A549 (cell line): ENCODE measurements around the gene CUL1.

ENCODE experiments used
- CEBPB ChIP-seq, 2 experiments: fragments of >200 bp in 1 of 2; sonication (Bioruptor Twin) in 1 of 2; formaldehyde crosslinking in 1 of 2; IDR thresholded peaks; 2 replicates each; pipeline ENCODE4 v1.6.1; 2012 to 2016
- POLR2A ChIP-seq: IDR thresholded peaks from 2 replicates; pipeline ENCODE4 v1.6.1; 2012; ENCODE audit warnings: mild to moderate bottlenecking, low read length
- POLR2AphosphoS2 ChIP-seq: conservative IDR thresholded peaks from 2 replicates; pipeline ENCODE4 v1.6.1; 2012; ENCODE audit warnings: low read length, improper control_type of control experiment, inconsistent platforms
- RFX5 ChIP-seq: fragments of 450-650 bp; IDR thresholded peaks from 2 replicates; pipeline ENCODE4 v1.7.1; 2014; ENCODE audit warnings: antibody characterized with exemption, mild to moderate bottlenecking, moderate library complexity
- SMC3 ChIP-seq: fragments of >200 bp; sonication (Bioruptor Twin); formaldehyde crosslinking; IDR thresholded peaks from 3 replicates; pipeline ENCODE4 v1.6.1; 2018; ENCODE audit warnings: inconsistent platforms
- TF ChIP-seq, protein P1 (sequence below): fragments of >200 bp; sonication (Bioruptor Twin); formaldehyde crosslinking; IDR thresholded peaks from 3 replicates; pipeline ENCODE4 v1.5.1; 2016
- TF ChIP-seq, protein P2 (sequence below): fragments of 200-600 bp; sonication (generic); IDR thresholded peaks from 2 replicates; pipeline ENCODE4 v1.6.1; 2016; ENCODE audit warnings: antibody characterized with exemption, mild to moderate bottlenecking, moderate library complexity
- TF ChIP-seq, protein P3 (sequence below): IDR thresholded peaks from 2 replicates; pipeline ENCODE4 v1.6.1; 2012

GRCh38 chr7:148815612-148816011, 116.9 kb downstream of the CUL1 start:
- TF ChIP-seq POLR2A (no peak), POLR2AphosphoS2 (no peak), CEBPB (IDR thresholded peaks at IDR 0.05) (no peak), RFX5 (no peak), SMC3 (no peak)
- TF ChIP-seq, protein P1, sequence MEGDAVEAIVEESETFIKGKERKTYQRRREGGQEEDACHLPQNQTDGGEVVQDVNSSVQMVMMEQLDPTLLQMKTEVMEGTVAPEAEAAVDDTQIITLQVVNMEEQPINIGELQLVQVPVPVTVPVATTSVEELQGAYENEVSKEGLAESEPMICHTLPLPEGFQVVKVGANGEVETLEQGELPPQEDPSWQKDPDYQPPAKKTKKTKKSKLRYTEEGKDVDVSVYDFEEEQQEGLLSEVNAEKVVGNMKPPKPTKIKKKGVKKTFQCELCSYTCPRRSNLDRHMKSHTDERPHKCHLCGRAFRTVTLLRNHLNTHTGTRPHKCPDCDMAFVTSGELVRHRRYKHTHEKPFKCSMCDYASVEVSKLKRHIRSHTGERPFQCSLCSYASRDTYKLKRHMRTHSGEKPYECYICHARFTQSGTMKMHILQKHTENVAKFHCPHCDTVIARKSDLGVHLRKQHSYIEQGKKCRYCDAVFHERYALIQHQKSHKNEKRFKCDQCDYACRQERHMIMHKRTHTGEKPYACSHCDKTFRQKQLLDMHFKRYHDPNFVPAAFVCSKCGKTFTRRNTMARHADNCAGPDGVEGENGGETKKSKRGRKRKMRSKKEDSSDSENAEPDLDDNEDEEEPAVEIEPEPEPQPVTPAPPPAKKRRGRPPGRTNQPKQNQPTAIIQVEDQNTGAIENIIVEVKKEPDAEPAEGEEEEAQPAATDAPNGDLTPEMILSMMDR: no peak
- TF ChIP-seq, protein P2, sequence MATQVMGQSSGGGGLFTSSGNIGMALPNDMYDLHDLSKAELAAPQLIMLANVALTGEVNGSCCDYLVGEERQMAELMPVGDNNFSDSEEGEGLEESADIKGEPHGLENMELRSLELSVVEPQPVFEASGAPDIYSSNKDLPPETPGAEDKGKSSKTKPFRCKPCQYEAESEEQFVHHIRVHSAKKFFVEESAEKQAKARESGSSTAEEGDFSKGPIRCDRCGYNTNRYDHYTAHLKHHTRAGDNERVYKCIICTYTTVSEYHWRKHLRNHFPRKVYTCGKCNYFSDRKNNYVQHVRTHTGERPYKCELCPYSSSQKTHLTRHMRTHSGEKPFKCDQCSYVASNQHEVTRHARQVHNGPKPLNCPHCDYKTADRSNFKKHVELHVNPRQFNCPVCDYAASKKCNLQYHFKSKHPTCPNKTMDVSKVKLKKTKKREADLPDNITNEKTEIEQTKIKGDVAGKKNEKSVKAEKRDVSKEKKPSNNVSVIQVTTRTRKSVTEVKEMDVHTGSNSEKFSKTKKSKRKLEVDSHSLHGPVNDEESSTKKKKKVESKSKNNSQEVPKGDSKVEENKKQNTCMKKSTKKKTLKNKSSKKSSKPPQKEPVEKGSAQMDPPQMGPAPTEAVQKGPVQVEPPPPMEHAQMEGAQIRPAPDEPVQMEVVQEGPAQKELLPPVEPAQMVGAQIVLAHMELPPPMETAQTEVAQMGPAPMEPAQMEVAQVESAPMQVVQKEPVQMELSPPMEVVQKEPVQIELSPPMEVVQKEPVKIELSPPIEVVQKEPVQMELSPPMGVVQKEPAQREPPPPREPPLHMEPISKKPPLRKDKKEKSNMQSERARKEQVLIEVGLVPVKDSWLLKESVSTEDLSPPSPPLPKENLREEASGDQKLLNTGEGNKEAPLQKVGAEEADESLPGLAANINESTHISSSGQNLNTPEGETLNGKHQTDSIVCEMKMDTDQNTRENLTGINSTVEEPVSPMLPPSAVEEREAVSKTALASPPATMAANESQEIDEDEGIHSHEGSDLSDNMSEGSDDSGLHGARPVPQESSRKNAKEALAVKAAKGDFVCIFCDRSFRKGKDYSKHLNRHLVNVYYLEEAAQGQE: no peak
- TF ChIP-seq, protein P3, sequence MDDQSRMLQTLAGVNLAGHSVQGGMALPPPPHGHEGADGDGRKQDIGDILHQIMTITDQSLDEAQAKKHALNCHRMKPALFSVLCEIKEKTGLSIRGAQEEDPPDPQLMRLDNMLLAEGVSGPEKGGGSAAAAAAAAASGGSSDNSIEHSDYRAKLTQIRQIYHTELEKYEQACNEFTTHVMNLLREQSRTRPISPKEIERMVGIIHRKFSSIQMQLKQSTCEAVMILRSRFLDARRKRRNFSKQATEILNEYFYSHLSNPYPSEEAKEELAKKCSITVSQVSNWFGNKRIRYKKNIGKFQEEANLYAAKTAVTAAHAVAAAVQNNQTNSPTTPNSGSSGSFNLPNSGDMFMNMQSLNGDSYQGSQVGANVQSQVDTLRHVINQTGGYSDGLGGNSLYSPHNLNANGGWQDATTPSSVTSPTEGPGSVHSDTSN: no peak
